OCI-M2 (cell line): ENCODE results near the gene TMEM127.

Experiments used
- DNase-seq: peaks from one replicate; lab custom pipeline; 2025; ENCODE audit not compliant: unreplicated experiment; lab: John Stamatoyannopoulos, UW

The TMEM127 gene

DNA sequence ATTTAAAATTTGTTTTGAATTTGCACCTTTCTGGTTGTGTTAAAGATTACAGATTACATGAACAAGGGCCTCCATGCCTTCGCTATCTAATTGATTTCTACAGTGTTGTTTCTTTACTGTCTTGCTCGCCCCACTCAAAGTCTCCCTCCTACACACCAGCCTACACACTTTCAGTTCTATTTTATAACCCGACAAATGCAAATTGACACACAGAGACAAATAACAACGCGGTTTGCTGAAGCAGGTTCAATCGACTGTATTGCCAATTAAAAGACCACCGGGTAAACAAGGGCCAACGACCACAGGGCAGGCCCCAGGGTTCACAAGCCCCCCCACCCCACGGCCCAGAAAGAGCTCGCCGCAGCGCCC is 58.0 kb downstream of the TMEM127 start:
- DNase-seq = no peak

DNA sequence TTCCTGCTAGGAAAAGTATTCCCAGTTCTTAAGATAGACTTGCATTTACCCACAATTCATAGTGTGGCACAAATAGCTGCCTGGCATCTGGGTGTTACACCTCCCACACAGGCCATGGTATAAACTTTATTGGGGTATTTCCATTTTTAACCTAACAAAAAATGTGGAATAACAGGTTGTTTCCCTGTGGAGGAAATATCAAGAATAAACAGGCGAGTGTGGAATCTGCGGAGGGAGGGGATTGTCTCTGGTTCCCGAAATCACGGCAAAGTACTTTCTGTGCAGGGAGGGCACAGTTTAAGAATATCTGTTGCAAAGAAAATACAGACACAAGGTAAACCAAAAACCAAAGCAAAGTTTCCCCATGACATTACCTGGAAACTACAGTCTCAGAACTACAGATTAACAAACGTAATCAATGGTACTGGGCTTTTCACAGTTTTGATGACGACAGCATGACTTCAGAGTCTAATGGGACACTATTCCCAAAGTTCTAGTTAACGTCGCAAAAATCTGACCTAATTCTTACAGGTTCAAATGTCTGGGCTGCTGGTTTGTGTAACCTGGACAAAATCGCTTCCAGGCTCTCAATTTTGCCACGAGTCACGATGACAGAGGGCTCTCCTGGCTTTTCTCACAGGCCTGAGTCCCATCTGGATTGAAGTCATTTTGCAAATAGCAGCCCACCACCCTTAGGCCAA is 58.6 kb downstream of the TMEM127 start:
- DNase-seq = no peak

DNA sequence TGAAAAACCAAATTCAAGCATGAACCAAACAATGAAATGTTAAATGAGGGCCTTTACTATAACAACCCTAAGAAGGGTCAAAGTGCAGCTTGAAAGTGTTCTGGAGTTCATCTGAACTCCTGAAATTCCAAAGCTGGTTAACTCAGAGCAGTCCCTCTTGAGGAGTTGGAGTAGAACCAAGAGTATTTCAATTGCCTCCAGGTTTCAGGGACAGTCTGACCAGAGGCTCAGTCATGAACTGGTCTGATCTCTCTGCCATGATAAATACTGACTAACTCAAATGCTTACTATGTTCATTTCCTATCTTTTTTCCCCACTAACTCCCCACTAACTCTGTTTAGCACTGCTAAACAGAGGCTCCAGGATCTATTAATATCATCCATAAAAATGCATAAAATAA is 59.9 kb downstream of the TMEM127 start:
- no peak for DNase-seq

DNA sequence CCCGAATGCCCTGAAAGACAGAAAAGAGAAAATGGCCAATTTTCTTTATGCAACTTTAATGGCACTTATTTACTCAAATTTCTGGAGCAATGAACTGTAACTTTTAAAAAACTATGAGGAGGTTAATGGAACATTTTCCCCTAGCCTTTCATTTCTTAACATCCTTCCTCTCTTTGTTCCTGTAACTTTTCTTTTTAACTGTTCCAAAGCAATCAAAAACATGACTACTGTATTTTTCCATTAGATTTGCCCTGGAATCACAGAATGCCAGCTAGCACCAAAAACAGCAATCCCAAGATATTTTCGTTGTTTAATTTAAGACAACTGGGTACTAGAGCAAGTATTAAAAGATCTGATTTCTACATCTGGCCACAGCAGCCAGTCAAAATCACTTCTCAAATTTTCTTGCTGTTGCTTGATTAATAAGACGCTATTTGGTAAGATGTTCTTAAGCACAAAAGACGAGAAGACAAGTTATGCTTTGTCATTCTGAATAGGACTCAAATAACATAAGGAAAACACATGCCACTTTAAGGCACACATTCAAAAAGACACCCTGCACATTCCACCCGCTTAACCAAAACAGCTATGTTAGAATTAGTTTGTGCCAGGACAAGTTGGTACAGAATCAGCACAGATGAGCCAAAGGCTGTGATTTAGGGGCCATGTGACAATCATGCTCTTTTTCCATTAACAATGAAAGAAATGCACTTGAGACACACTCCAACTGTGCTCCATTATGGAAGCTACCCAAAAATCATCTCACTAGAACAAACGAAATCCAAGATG is 60.8 kb downstream of the TMEM127 start:
- DNase-seq = no peak

DNA sequence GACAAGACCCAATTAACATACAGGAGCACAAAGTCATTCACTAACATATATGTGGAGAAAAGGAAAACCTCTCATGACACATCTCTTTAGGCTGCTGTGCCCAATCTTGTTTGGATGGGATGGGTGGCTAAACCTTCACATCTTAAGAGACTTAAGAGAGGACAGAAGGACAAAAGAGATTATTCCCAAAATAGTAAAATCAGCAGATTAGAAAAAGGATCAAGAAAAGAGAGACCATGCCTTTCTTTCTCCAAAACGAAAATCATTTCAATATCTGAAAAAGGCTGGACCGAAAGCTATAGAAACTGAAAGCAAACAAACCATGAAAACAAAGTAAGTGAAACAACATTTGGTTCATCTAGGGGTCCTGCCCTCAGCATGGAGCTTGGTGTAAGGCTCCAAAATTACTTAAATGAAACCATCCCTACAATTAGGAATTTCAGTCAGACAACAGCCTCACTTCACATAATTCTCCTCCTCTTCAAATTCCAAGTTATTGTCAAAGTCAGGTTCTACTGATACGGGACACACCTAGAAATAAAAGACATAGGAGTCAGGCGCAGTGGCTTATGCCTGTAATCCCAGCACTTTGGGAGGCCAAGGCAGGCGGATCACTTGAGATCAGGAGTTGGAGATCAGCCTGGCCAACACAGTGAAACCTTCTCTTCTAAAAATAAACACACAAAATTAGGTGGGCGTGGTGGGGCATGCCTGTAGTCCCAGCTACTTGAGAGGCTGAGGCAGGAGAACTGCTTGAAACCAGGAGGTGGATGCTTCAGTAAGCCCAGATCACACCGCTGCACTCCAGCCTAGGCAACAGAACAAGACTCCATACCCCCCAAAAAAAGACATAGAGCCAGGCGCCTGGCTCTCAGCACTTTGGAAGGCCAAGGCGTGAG is 62.4 kb downstream of the TMEM127 start:
- DNase-seq = no peak

DNA sequence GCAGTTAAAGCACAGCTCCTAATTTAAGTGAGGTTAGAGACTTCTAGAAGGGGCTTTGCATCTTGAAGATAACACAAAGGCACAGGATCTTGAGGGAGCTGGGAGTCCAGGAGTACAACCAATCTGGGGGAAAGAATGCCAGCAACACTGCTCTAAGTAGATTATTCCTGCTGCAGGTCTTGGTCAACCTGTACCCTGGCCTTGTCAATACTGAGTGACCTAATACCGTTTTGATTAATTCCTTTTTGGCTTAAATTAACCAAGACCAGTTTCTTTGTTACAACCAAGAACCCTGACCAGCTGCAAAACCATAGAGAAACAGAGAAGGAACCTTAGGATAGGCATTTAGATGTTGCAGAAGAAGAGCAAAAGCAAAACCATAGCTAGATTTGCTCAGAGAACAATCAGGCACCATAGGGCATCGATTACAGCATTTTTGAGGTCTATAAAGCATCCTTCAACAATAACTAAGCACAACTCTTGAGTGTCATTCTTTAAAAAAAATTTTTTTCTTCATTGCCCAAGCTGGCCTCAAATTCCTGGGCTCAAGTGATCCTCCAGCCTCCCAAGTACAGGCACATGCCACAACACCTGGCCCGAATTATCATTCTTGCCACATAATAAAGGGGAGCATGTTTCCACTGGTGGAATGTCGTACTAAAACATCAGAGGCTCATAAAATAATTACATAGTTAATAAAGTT is 63.5 kb downstream of the TMEM127 start:
- no peak for DNase-seq

DNA sequence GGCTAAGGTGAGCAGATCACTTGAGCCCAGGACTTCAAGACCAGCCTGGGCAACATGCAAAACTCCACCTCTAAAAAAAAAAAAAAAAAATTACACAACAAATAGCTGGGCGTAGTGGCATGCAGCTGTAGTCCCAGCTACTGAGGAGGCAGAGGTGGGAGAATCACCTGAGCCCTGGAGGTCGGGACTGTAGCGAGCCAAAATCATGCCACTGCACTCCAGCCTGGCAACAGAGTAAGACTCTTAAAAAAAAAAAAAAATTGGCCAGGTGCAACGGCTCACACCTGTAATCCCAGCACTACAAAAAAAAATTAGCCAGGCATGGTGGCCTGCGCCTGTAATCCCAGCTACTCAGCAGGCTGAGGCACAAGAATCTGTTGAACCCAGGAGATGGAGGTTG is 64.5 kb downstream of the TMEM127 start:
- DNase-seq = no peak

DNA sequence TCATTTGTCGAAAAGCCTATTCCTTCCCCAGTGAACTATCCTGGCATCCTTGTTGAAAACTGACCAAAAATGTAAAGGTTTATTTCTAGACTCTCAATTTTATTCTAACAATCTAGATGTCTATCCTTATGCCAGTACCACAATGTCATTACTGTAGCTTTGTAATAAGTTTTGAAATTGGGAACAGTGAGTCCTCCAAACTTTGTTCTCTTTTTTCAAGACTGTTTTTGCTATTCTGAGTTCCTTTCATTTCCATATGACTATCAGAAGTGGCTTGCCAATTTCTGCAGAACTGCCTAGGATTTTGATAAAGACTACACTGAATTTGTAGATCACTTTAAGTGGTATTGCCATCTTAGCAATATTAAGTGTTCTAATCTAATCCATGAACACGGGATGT is 66.9 kb downstream of the TMEM127 start:
- no peak for DNase-seq
